Heart right ventricle (tissue), 16 donors: ENCODE measurements around the gene ELFN2. TPM values are rescaled to one million over a fixed set of nuclear protein-coding genes. Genes with fewer than 3 reads are reported as not detected.

Source experiments
- ATAC-seq, 8 donors: fragments of 200-7000 bp; cut with Tn5 transposase; one replicate each; pipeline ENCODE4 v1.9.1; 2020; ENCODE audit warnings: mild to moderate bottlenecking in 8 of 8, moderate library complexity in 8 of 8, moderate number of reproducible peaks in 1 of 8
- DNase-seq, 2 donors: peaks; one replicate each; pipeline ENCODE4 v3.0.0-alpha.2; 2020
- H3K27ac ChIP-seq, 10 donors: fragments of 200-600 bp; sonication (generic) in 2 of 10; one replicate each; pipeline versions ENCODE4 v1.5.0 to v1.8.0; 2020 to 2022; ENCODE audit warnings: mild to moderate bottlenecking in 3 of 10
- H3K27me3 ChIP-seq, 7 donors: fragments of 200-600 bp; one replicate each; pipeline ENCODE4 v1.8.0; 2021 to 2022; ENCODE audit warnings: mild to moderate bottlenecking in 2 of 7
- H3K36me3 ChIP-seq, 9 donors: fragments of 200-600 bp; sonication (generic) in 1 of 9; one replicate each; pipeline versions ENCODE4 v1.5.0 to v1.8.0; 2020 to 2022; ENCODE audit warnings: mild to moderate bottlenecking in 2 of 9
- H3K4me1 ChIP-seq, 9 donors: fragments of 200-600 bp; sonication (generic) in 1 of 9; one replicate each; pipeline versions ENCODE4 v1.5.0 to v1.8.0; 2020 to 2022; ENCODE audit warnings: mild to moderate bottlenecking in 4 of 9
- H3K4me3 ChIP-seq, 10 donors: fragments of 200-600 bp; sonication (generic) in 2 of 10; one replicate each; pipeline versions ENCODE4 v1.5.0 to v1.8.0; 2020 to 2022; ENCODE audit warnings: mild to moderate bottlenecking in 7 of 10, moderate library complexity in 2 of 10
- H3K9me3 ChIP-seq, 11 donors: fragments of 200-600 bp in 10 of 11; sonication (generic) in 2 of 11; one replicate each; pipeline versions ENCODE4 v1.5.0 to v1.8.0; 2013 to 2022; ENCODE audit warnings: mild to moderate bottlenecking in 2 of 11, control low read depth in 1 of 11, moderate library complexity in 1 of 11
- CTCF ChIP-seq, 9 donors: fragments of 200-600 bp; sonication (generic) in 2 of 9; IDR thresholded peaks; one replicate each; pipeline versions ENCODE4 v1.5.0 to v1.8.0; 2021 to 2022; ENCODE audit warnings: antibody characterized with exemption in 9 of 9, mild to moderate bottlenecking in 5 of 9, moderate library complexity in 1 of 9
- WGBS, 2 donors: extraction: QIAGEN DNeasy Blood & Tissue Kit; methylation state at CpG; one replicate each; pipeline ENCODE4 v1.1.7; 2013; ENCODE audit warnings: inconsistent platforms in 1 of 2; 5-methylcytosine and 5-hydroxymethylcytosine counted together
- intact Hi-C, 10 donors: fragments of 100-400 bp; cut with DNase I; formaldehyde crosslinking; loops; one replicate each; pipeline versions ENCODE4 v1.11.1 to v1.14.2; 2022
- polyA plus RNA-seq, 2 donors: library from polyadenylated mRNA; stranded (reverse); fragments of 200-250 nt; gene quantifications; one replicate each; pipeline ENCODE4 v1.2.3, GENCODE V29; 2013
- total RNA-seq, 10 donors: library from RNA; stranded (reverse); fragmentation: NEBNext Ultra II Directional in 3 of 10; extraction: Animal tissue kit (Norgen Biotek cat#: 25700) in 3 of 10; gene quantifications; one replicate each; pipeline versions ENCODE4 v1.2.1 to v1.2.4, GENCODE V29; 2021 to 2023
- donor health status: Arrhythmogenic right ventricular cardiomyopathy.
- donor health status: ischemic (EF 13 %, LVEDD 7.1; RV severe dilation, severe dysfunction).
- donor health status: healthy with polysubstance abuse.
- donor health status: DM: no; HTN: yes; CAD: no.
- donor health status: DM: no; HTN: no; CAD: no.
- donor health status: ischemic (EF 25% LVEDD 6.9; RV normal size, moderate dysfunction).
- donor health status: ischemic (EF 25% LVEDD 5.7; RV mildly dilated, moderate dysfunction).
- donor health status: healthy.
- donor health status: DM: yes; HTN: yes; CAD: no.
- donor health status: Ischemic cardiomyopathy.
- donor health status: ischemic (EF 35%, LVEDD 5.7; RV mildly dilated, moderate dysfunction).
- donor health status: nonischemic (EF 11% LVEDD 7.7; RV severe dilation, severe dysfunction).
- donor health status: DM: yes; HTN: yes; CAD: no.
- donor health status: PGD.
- donor health status: ischemic (EF 29% LVEDD 5.4; RV normal size, mild dysfunction).
- donor health status: nonischemic (EF 23%, LVEDD 6.1; RV moderate dilation, normal function).

The ELFN2 gene
- total and polyA plus RNA-seq, 12 donors = under 0.01 to 0.21 (median 0.05) TPM; not detected in 4

GRCh38 chr22:37363261-37363992, 63.9 kb downstream of the ELFN2 start:
- intact Hi-C loops = no loop called here
- 69 to 81% methylated on average over 15 of the region's 15 CpGs for WGBS, 2 donors
- Histone ChIP-seq H3K27me3 (peaks cover 0 to 13% (median 0%) of the 10 kb centered on the region in 7 donors), H3K36me3 (no peaks in the 10 kb centered on the region), H3K27ac (no peak overlapping the region), H3K4me1 (peaks cover 0 to 10% (median 0%) of the 10 kb centered on the region in 9 donors), H3K9me3 (no peaks in the 10 kb centered on the region), H3K4me3 (no peak overlapping the region)
- ATAC-seq (no peak), DNase-seq (no peak)
- TF ChIP-seq CTCF (IDR thresholded peaks at IDR 0.05) = no peak

- Histone ChIP-seq H3K9me3 (no peaks in the 10 kb centered on the region), H3K27ac (no peak overlapping the region), H3K4me3 (no peak overlapping the region), H3K36me3 (no peaks in the 10 kb centered on the region), H3K4me1 (peaks cover 0 to 10% (median 0%) of the 10 kb centered on the region in 9 donors), H3K27me3 (peaks cover 0 to 21% (median 4%) of the 10 kb centered on the region in 7 donors)
- ATAC-seq (no peak), DNase-seq (no peak)
- 60 to 66% methylated on average over 3 of the region's 3 CpGs for WGBS, 2 donors
- no peak for TF ChIP-seq CTCF (IDR thresholded peaks at IDR 0.05)
- intact Hi-C loops = no loop called here
Observed at GRCh38 chr22:37362621-37363020, 64.7 kb downstream of the ELFN2 start.

GRCh38 chr22:37358917-37359316, 68.4 kb downstream of the ELFN2 start:
- 63 to 69% methylated on average over 8 of the region's 8 CpGs for WGBS, 2 donors
- H3K27ac ChIP-seq = no peak overlapping the region

GRCh38 chr22:37358386-37358785, 68.9 kb downstream of the ELFN2 start:
- no peak overlapping the region for H3K27ac ChIP-seq
- H3K27me3 ChIP-seq = peaks cover 0 to 53% (median 15%) of the 10 kb centered on the region in 7 donors
- H3K36me3 ChIP-seq = no peaks in the 10 kb centered on the region
- no peaks in the 10 kb centered on the region for H3K4me1 ChIP-seq
- TF ChIP-seq CTCF (IDR thresholded peaks at IDR 0.05) = no peak
- ATAC-seq (no peak), DNase-seq (no peak)
- intact Hi-C loops = no loop called here
- H3K9me3 ChIP-seq = no peaks in the 10 kb centered on the region
- WGBS, 2 donors = 84 to 87% methylated on average over 11 of the region's 11 CpGs
- H3K4me3 ChIP-seq = no peak overlapping the region

More at GRCh38 chr22:37358917-37359316, 68.4 kb downstream of the ELFN2 start:
- H3K4me3 ChIP-seq = no peak overlapping the region
- DNase-seq (no peak), ATAC-seq (no peak)
- no peak for TF ChIP-seq CTCF (IDR thresholded peaks at IDR 0.05)
- H3K4me1 ChIP-seq = no peaks in the 10 kb centered on the region
- H3K36me3 ChIP-seq = no peaks in the 10 kb centered on the region
- intact Hi-C loops = no loop called here
- H3K27me3 ChIP-seq = peaks cover 0 to 49% (median 15%) of the 10 kb centered on the region in 7 donors
- H3K9me3 ChIP-seq = no peaks in the 10 kb centered on the region
